ENCODE results near the gene TFDP2. TPM values are rescaled to one million over a fixed set of nuclear protein-coding genes. Genes with fewer than 3 reads are reported as not detected.

TFDP2 gene, protein sequence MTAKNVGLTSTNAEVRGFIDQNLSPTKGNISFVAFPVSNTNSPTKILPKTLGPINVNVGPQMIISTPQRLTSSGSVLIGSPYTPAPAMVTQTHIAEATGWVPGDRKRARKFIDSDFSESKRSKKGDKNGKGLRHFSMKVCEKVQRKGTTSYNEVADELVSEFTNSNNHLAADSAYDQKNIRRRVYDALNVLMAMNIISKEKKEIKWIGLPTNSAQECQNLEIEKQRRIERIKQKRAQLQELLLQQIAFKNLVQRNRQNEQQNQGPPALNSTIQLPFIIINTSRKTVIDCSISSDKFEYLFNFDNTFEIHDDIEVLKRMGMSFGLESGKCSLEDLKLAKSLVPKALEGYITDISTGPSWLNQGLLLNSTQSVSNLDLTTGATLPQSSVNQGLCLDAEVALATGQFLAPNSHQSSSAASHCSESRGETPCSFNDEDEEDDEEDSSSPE
- 10 to 100 TPM; 38.0 to 95.4 (median 65.4) TPM for total RNA-seq

DNA sequence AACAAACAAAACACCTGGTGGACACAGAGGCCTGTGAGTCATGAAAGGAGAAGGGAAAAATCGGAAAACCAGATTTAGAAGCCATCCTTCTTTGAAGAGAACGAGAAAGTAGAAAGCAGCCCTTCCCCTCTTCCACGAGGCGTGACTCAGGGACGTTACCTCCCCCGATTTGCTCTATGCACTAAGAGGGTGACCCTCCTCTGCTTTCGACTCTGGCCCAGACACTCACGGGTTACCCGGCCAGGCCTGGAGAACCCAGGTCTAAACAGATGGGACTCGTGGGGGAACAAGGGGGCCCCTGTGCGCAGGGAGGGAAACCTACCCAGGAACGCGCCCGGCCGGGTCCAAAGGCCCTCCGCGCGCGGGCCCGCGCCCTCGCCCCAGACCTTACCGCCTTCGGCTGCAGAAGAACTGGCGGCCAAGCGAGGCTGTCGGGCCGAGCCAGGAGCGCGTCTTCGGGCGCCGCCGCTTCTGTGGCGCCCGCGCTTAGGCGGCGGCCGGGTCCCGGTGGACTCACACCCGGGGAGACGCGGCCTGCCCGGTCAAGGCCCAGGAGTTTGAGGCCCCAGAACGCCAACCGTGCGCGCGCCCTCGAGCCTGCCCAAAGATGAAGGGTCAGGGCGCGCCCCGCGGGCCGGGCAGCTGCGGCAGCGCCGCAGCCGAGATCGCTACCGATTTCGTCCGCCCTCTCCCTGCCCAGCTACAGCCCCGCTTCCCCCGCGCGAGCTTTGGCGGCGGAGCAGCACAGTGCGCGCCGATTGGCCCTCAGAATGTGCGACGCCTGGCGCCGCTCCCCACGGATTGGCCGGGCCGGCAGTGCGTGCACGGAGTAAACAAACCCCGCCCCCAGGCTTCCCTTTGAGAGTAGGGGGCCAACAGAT, at the start of gene TFDP2:
Gene TFDP2, minus strand, starts transcription at position 753 of the 881 bp plus-strand sequence. CDS start 47,795 bp downstream, outside the sequence.
- no peaks in the 10 kb centered on the region for H3K9me3 ChIP-seq
- H3K27ac ChIP-seq: peak within 1 kb of the TSS; percentile 76 to 94 (median 82)
- H3K4me1 ChIP-seq: peaks cover 0 to 17% (median 3%) of the 10 kb centered on the region in 4 donors
- H3K27me3 ChIP-seq: no peaks in the 10 kb centered on the region
- no peaks in the 10 kb centered on the region for H3K36me3 ChIP-seq
- H3K4me3 ChIP-seq: peak within 1 kb of the TSS; percentile 73 to 85 (median 79)
- peak; percentile 84 to 95 (median 94) for DNase-seq
- TF ChIP-seq, protein P1, sequence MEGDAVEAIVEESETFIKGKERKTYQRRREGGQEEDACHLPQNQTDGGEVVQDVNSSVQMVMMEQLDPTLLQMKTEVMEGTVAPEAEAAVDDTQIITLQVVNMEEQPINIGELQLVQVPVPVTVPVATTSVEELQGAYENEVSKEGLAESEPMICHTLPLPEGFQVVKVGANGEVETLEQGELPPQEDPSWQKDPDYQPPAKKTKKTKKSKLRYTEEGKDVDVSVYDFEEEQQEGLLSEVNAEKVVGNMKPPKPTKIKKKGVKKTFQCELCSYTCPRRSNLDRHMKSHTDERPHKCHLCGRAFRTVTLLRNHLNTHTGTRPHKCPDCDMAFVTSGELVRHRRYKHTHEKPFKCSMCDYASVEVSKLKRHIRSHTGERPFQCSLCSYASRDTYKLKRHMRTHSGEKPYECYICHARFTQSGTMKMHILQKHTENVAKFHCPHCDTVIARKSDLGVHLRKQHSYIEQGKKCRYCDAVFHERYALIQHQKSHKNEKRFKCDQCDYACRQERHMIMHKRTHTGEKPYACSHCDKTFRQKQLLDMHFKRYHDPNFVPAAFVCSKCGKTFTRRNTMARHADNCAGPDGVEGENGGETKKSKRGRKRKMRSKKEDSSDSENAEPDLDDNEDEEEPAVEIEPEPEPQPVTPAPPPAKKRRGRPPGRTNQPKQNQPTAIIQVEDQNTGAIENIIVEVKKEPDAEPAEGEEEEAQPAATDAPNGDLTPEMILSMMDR (IDR thresholded peaks at IDR 0.05): peak in 1 of 6 experiments; percentile 11
- peak; percentile 73 to 75 for TF ChIP-seq POLR2A (IDR thresholded peaks at IDR 0.05)

DNA sequence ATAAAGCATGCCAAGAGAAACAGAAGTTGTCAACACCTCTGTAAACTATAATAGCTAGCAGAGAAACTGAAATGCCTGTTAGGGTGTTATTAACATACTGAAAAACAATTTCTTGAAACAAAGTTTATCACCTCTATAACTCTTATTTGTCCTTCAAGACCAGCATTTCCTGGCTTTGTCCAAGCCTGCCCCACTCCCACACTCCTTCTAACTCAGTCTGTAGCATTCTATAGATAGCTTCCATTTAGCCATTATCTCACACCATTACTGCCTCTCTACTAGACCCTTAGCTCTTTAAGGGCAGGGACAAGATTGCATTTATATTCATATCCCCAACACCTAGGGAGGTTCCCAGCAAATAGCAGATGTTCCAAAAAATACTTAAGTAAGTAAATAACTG, 39.5 kb upstream of the TFDP2 start:
- Histone ChIP-seq H3K4me1 (no peaks in the 10 kb centered on the region), H3K4me3 (no peak overlapping the region), H3K27me3 (no peaks in the 10 kb centered on the region), H3K27ac (no peak overlapping the region), H3K9me3 (no peaks in the 10 kb centered on the region), H3K36me3 (peaks cover 0 to 34% (median 0%) of the 10 kb centered on the region in 3 donors)
- no peak for TF ChIP-seq POLR2A (IDR thresholded peaks at IDR 0.05)
- TF ChIP-seq, protein P1 (IDR thresholded peaks at IDR 0.05): no peak
- DNase-seq: no peak

DNA sequence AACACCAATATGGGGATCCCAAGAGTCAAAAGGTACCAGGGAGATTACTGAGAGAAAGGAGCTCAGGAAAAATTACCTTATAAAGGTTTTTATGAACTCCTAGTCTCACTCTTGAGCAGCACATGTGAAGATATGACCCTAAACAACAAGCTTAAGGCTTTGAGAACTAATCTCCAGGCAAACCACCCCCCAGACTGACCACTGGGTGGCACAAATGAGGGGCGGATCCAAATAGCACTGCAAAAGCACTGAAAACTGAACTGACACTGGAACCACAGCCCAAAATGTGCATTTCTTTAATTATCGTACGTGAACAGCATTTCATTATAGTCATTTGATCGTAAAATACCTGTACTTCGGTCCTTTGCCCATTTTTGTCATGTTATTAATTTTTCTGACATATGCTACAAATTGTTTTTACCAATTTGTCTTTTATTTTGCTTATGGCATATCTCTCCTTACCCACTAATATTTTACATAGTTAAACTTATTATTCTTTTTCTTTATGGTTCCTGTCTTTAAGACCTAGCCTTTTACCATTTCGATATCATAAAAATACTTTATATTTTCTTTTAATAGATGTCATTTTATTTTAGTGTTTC, 31.5 kb upstream of the TFDP2 start:
- DNase-seq: peak in 1 of 3 donors; percentile 62

DNA sequence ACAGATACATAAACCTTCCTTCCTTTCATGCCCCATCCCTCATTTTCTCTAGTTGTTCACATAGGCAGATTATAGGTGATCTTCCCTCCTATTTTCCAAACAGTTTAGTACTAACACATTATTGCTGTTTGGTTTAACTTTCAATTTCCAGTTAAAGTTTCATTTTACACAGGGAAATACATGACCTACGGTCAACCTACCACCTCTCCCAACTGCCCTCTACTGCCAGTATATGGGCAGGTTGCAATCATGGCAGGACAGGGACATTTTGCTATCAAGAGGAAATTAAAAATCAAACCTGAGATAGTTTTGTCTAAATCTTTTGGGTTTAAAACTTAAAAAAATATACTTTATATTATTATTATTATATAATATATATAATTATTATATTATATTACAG, 26.1 kb upstream of the TFDP2 start:
- no peak for DNase-seq

More for the DNA sequence above, 31.5 kb upstream of the TFDP2 start:
- Histone ChIP-seq H3K4me1 (no peaks in the 10 kb centered on the region), H3K4me3 (no peak overlapping the region), H3K9me3 (no peaks in the 10 kb centered on the region), H3K27ac (no peak overlapping the region), H3K27me3 (no peaks in the 10 kb centered on the region), H3K36me3 (peaks cover 0 to 80% (median 0%) of the 10 kb centered on the region in 3 donors)
- TF ChIP-seq POLR2A (IDR thresholded peaks at IDR 0.05): no peak
- TF ChIP-seq, protein P1 (IDR thresholded peaks at IDR 0.05): peak in 4 of 6 experiments; percentile 28 to 54 (median 49)

DNA sequence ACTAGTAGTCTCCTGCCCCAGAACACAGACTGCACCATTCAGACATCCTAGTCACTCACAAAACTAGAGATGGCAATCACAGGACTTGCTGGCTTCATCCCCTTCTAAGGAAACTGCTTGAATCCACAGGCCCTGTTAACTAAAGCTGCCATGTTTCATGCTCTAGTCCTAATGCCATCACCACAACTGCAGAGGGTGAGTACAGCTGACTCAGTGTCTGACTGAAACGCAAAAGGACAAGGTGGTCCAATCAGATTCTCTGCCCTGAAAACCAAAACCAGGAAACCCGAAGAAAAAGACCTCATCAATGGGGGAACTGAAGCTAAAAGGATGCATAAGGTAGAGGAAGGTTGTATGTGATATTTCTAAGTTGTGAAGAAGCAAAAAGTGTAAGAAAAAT, 25.2 kb upstream of the TFDP2 start:
- Histone ChIP-seq H3K9me3 (no peaks in the 10 kb centered on the region), H3K36me3 (peaks cover 0 to 69% (median 2%) of the 10 kb centered on the region in 3 donors), H3K27me3 (no peaks in the 10 kb centered on the region), H3K4me3 (no peak overlapping the region), H3K27ac (no peak overlapping the region), H3K4me1 (no peaks in the 10 kb centered on the region)
- TF ChIP-seq, protein P1 (IDR thresholded peaks at IDR 0.05): no peak
- no peak for TF ChIP-seq POLR2A (IDR thresholded peaks at IDR 0.05)
- no peak for DNase-seq

More for the DNA sequence above, 26.1 kb upstream of the TFDP2 start:
- Histone ChIP-seq H3K4me1 (no peaks in the 10 kb centered on the region), H3K4me3 (no peak overlapping the region), H3K36me3 (peaks cover 0 to 69% (median 2%) of the 10 kb centered on the region in 3 donors), H3K27me3 (no peaks in the 10 kb centered on the region), H3K9me3 (no peaks in the 10 kb centered on the region), H3K27ac (no peak overlapping the region)
- no peak for TF ChIP-seq POLR2A (IDR thresholded peaks at IDR 0.05)
